DMS 273 (cell line): ENCODE measurements around the gene GAB2.
"Not testable (repeated sequence)": the region's sequence is repeated elsewhere in the genome, so short reads cannot be mapped to it uniquely, and the experiment has no call there.

Source experiments
- DNase-seq: peaks from one replicate; lab custom pipeline; 2025; ENCODE audit not compliant: unreplicated experiment; lab: John Stamatoyannopoulos, UW

Gene GAB2, protein sequence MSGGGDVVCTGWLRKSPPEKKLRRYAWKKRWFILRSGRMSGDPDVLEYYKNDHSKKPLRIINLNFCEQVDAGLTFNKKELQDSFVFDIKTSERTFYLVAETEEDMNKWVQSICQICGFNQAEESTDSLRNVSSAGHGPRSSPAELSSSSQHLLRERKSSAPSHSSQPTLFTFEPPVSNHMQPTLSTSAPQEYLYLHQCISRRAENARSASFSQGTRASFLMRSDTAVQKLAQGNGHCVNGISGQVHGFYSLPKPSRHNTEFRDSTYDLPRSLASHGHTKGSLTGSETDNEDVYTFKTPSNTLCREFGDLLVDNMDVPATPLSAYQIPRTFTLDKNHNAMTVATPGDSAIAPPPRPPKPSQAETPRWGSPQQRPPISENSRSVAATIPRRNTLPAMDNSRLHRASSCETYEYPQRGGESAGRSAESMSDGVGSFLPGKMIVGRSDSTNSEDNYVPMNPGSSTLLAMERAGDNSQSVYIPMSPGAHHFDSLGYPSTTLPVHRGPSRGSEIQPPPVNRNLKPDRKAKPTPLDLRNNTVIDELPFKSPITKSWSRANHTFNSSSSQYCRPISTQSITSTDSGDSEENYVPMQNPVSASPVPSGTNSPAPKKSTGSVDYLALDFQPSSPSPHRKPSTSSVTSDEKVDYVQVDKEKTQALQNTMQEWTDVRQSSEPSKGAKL

DNA sequence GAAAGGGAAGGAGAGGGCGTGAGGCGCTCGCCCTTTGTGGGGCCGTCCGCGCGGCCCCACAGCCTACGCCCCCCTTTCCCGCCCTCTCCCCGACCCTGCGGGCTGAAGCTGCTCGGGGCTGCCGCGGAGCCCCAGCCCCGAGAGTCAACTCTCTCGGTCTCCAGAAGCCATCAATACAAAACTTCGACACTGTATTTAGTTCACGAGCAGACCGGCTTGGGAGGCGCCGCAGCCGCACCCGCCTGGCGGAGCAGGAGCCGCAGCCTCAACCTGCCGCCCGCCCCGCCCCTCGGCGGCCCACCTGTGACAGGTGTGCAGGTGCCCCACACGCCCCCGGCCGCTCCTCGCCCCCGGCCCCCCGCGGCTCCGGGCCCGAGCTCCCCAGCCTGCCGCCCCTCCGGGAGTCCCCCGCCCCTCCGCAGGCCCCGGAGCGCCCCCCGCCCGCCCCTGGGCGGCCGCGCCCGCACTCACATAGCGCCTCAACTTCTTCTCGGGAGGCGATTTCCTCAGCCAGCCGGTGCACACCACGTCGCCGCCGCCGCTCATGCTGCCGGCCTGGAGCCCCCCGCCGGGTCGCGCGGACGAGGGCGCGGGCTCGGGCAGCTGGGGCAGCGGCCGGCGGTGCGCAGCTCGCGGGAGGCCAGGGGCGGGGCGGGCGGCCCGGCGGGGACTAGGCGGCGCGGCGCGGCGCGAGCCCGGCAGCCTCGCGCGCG is at the start of gene GAB2:
GAB2 (minus strand) TSS at position 646 of the 713 bp plus-strand sequence; CDS start at position 546, 100 bp downstream.
- no peak for DNase-seq

DNA sequence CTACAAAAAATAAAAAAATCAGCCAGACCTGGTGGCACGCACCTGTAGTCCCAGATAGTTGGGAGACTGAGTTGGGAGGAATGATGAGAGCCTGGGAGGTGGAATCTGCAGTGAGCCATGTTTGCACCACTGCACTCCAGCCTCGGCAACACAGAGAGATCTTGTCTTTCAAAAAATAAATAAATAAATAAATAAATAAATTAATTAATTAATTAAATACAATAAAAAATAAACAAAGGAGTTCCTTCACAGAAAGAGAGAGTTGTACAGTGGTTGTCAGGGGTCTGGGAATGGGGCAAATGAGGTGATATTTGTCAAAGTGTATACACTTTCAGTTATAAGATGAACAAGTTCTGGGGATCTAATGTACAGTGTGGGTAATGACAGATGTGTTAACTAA is 49.8 kb upstream of the GAB2 start:
- DNase-seq = no peak

DNA sequence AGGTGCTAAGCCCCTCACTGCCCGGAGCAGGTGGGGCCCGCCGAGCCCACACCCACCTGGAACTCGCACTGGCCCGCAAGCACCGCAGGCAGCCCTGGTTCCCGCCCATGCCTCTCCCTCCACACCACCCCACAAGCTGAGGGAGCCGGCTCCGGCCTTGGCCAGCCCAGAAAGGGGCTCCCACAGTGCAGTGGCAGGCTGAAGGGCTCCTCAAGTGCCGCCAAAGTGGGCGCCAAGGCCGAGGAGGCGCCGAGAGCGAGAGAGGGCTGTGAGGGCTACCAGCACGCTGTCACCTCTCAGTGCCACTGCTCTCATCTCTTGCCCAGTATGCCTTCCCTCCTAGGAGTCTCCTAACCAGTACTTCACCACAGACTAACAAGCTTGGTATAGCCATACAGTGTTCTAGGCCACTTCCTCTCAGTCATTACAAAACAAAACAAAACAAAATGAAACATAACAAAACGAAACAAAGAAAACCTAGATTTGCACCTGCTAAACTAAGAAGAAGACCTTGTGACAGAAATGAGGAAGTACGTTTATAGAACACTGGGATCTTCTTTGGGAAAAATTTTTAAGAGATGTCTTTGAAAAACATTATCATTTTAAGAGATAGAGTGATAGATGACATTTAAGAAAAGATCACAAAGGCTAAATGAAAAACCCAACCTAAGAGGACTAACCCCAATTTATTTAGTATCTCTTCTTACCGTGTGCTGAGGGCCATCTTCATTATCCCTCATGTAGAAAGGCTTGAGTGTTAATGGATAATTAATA is 47.7 kb upstream of the GAB2 start:
- no peak for DNase-seq

DNA sequence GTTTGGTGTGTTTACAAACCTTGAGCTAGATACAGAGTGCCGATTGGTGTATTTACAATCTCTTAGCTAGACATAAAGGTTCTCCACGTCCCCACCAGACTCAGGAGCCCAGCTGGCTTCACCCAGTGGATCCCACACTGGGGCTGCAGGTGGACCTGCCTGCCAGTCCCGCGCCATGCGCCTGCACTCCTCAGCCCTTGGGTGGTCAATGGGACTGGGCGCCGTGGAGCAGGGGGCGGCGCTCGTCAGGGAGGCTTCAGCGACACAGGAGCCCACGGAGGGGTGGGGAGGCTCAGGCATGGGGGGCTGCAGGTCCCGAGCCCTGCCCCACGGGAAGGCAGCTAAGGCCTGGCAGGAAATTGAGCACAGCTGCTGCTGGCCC is 47.2 kb upstream of the GAB2 start:
- not testable (repeated sequence) for DNase-seq

DNA sequence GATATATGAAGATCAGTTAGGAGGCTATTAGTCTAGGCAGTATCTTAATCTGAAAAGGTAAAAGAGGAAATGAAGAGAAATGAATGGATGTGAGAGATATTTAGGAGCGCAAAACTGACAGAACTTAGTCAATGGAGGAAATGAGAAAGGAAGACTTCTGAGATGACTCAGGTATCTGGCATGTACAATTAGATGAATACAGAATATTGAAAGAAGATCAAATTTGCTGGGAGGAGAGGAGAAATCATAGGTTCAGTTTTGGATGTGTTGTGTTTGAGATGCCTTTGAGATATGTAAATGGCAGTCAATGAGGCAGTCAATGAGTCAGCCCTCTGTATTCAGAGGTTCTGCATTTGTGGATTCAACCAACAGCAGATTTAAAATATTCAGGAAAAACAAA is 42.9 kb upstream of the GAB2 start:
- no peak for DNase-seq

DNA sequence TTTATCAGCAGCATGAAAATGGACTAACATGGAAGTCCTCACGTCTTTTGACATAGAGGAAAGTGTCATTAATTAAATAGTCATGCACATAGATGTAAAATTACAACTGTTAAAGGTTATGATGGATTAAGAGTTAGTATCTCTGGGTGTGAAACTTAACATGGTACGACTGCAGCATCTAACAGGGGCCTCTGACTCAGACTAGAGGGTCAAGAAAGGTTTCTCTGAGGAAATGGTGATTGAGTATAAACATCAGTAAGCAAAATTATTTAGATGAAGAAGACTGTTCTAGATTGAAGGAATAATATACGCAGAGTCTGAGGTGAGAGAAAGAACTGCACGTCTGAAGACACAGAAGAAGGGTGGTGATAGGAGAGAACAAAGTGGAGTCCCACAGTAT is 42.1 kb upstream of the GAB2 start:
- DNase-seq = no peak

DNA sequence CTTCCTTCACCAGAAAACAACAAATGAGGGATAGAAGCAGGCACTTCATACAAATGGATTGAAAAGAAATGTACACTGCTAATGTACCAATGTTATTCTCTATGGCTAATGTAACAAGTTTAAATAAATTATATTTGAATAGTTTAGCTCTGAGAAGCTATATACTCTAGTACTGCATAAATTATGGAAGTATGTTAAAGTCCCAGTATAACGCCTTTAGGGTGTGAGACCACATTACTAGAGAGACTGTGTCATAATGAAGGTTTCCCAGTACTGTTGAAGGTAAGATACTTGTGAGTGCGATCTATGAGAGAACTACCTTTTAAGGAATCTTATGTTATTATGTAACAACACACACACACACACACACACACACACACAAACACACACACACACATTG is 39.8 kb upstream of the GAB2 start:
- no peak for DNase-seq

DNA sequence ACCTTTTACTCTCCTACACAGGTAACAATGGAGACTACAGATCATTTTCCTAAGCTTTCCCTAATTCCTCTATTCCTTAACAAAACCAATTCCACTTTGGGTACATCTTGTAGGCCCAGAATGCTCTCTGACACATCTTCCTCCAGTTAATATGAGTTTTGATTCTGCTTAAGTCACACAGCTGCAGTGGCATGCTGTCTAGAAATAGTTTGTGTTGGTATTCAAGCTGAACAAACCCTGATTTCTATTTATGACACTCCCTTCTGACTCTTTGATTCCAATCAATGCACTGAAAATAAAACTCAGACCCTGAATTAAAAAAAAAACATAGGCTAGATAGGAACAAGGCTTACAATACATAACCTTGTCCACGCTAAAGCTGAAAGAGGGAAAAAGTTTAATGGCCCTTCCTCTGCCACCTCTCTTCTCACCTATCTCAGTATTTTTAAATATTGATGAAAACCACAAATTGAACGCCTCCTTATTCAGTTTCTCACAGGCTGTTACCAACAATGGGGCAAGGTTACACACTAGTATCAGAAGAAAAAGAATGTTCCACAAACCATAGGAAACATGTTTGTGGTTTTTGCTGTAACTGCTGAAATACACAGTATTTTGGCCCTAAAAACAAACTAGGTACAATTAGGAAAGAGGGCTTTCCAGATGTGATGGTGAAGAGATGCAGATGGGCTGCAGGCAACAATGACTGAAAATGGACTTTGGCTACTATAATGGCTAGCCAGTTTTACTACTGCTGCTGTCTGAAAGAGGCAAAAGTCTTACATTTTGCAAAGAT is 35.7 kb upstream of the GAB2 start:
- DNase-seq = no peak

DNA sequence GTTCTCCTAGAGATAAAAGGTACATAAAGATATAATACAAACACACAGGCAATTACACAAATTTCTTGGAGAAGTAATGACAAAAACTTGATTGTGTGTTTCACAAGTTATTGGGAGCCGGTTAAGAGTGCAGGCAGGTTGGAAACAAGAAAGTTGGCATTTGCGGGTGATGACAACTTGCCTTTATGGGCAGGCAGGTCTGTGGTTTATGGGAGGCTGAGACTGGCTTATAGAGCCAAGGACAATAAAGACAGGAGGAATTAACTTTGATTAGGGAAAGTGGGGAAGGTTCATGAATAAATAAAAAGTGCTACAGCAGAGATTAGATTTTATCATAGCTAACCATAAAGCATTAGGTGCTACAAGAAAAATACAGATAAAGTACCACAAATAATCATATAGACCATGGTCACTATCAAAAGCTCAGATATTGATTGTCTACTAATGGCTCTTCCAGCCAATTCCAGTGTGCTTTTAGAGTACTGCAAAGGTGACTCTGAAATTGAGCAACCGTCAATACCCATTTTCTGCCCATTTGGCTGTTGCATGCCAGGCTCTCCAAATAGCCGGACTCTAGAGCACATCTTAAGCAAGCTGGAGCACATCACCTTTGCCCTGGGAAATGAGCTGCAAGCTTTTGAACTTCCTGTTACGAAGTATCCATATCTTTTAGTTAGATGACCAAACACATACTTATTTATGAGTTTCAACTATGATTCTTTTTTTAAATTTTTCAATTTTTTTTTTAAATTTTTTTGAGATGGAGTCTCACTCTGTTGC is 33.9 kb upstream of the GAB2 start:
- DNase-seq = no peak

DNA sequence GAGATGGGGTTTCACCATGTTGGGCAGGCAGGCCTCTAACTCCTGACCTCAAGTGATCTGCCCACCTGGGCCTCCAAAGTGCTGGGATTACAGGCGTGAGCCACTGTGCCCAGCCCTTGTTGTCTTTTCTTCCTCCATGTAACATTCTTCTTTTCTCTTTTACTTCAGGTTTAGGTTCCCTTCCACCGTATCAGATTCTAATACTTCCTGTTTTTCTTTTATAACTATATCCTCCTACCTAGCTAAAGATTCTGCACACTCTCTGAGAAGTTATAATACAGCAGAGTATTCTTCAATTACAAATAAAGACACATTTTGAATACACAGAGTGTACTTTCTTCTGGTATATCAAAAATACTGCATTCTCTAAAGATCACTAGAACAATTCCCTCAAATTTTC is 33.2 kb upstream of the GAB2 start:
- no peak for DNase-seq

DNA sequence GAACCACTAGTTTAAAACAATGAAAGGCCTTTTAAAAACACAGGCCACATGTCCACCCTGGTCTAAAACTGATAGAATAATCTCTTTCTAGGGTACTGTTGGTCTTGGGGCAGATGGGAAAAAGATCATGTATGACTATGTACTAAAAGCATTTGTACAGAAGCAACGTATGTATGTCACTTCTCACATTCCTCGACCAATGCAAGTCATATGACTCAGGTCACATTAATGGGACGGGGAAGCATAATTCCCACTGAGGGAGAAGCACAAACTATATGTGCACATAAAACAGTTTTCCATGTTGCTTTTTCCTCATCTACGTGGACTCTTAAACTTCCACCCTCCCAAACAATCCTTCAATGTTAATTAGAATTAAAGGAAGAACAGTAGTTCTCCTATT is 32.2 kb upstream of the GAB2 start:
- DNase-seq = no peak

DNA sequence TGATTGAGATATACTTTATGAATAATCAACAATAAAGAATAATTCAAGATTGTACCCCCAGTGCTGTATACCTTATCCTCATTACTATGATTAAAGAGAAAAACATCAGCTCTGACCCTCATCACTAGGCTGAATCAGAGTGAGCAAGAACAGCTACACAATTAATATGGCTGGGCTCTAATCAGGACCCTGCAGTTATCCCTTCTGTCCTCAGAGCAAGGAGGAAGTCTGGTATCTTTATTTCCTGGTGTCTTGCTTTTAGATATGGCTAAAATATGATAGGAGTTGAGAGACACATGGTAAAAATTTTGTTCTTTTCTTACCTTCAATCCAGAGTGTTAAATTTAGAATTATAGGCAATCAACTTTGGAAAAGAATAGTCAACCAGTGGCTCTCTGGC is 28.6 kb upstream of the GAB2 start:
- DNase-seq = no peak

DNA sequence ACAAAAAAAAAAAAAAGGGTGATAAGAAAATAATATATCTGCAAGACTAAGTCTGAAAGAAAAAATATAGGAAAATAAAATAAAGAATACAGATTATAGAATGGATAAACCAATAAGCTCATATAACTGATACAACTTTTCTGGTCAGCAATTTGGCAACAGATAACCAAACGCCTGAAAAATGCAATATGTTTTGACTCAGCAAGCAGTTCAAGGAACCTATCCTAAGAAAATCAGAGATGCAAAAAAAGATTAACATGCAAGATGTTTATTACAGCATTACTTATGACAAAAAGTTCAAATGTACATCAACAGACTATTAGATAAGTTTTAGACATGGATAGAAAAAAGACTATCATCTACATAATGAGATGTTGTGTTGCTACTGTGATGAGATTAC is 27.1 kb upstream of the GAB2 start:
- DNase-seq = no peak

DNA sequence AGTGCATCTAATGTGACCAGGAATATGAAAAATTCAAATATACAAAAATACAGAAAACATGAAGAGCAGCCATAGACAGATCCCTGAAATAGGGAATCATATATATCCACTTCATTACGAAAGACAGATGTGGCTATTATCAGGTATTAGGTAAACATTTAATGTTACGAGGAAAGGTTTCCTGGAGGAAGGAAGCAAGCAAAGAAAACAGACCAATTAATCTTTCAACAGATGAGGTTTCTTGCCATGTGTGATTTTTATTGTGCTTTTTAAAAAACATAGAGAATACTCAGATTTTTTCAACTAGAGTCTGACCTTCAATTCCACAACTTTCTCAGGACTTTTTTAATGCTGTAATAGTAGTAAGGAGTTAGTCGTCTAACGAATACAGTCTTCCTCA is 24.3 kb upstream of the GAB2 start:
- DNase-seq = no peak

DNA sequence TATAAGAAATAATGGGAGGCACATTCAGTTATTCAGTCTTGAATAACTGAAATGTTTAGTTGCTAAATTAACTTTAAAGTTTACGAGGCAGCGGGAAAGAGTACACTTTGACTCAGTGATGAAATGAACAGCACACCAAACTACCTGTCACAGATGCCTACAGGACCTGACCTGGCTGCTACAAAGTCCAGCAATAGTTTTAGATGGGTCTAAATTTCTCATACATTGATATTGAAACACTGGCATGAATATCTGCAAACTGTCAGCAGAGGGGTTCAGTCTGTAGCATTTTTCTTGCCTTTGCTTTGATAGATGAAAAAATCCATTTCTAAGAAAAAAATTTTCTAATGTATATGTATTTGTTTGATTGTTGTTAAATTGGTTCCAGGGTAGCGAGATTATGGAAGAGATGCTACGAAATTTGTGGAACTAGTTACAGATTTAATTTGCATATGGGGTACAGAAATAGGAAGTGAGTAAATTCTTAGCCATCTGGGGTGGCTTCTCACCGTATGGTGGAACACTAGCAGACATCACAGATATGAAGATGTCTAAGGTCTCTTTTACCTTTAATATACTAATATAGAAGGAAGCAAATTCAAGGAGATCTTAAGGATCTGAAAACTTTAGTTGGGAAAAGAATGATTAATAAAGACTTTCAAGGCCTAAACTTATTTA is 20.8 kb upstream of the GAB2 start:
- no peak for DNase-seq

DNA sequence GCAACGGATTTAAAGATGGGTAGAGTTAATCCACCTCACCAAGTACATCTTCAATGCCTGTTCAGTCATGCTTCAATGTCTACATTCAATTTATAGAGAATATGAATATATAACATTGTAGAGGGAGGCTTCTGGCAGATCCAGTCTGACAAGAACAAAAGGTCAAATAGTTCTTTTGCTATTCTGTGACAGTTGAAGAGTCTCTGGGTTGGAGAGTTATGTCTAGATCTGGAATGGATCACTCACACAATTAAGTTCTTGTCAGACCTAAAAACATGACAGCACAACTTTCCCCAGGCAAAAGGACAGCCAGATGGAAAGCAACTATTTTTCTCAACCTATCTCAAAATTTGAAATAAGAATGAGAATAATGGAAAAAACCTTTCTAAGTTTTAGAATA is 15.3 kb upstream of the GAB2 start:
- no peak for DNase-seq

DNA sequence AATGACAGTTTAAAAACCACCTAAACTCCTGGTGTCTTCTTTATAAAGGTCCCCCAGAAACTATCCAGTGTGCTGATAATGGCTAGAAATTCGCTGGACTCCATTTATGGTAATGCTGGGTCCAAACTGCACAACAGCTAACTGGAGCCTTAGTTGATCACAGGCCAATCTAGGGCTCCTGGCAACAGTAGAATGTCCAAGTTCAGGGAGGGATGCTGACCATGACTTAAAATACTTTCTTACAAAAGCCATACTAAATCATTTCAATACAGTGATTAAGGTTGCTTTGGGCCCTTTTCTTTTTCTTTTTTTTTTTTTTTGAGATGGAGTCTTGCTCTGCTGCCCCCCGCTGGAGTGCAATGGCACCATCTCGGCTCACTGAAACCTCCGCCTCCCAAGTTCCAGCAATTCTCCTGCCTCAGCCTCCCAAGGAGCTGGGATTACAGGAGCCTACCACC is 14.5 kb upstream of the GAB2 start:
- DNase-seq = peak; percentile 15

DNA sequence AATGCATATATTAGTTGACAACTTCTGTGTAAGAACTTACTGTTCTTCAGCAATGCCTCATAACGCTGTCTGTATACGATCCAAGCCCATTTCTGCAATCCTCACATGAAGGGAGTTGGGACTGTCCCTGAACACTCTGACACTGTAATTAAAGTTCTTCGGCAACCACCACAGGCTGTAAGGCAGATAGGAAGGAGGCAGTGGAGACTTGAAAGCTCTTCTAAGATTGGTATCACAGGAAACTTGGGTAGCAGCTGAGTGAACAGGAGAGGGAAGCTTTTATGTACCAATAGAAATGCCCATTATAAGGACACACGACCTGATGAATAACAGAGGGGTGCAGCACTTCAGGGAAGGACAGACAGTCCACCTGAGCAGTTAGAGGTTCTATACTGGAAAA is 12.0 kb upstream of the GAB2 start:
- DNase-seq = no peak

DNA sequence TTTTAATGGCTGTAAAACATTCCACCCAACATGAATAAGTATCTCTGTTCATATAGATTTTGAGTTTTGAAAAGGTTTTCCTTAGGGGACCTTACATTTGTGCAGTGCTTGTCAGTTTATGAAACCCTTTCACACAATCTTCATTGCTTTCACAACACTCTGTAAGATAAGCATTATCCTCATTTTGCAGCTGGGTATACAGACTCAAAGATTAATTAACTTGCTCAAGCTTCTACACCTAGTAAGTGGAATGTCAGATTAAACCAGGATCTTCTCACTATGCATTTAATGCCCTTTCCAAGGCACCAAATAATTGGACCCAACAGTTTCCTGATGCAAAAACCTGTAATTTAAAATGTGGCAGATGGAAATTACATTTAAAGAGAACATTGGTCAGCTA is 11.6 kb upstream of the GAB2 start:
- no peak for DNase-seq
